ENCODE measurements around the gene SYNDIG1.

- TF ChIP-seq CTCF (IDR thresholded peaks at IDR 0.05) (no peak), POLR2A (IDR thresholded peaks at IDR 0.05) (no peak), POLR2AphosphoS5 (IDR thresholded peaks at IDR 0.05) (no peak), EP300 (IDR thresholded peaks at IDR 0.05; ENCODE audit: low read depth) (no peak)
Observed at GRCh38 chr20:24439737-24440387, 29.6 kb upstream of the SYNDIG1 start.

Measured in transverse colon (tissue), 4 donors.